HL-60 (cell line): Measurements from ENCODE around the gene FNBP1L.

ENCODE experiments used
- CTCF ChIP-seq: IDR thresholded peaks from one replicate; pipeline ENCODE4 v1.5.1; 2011; ENCODE audit warnings: low read length, control low read depth, inconsistent platforms; ENCODE audit not compliant: insufficient read depth
- POLR2AphosphoS5 ChIP-seq: IDR thresholded peaks from 2 replicates; pipeline ENCODE4 v1.6.1; 2012; ENCODE audit warnings: low read depth
- REST ChIP-seq: IDR thresholded peaks from 2 replicates; pipeline ENCODE4 v1.6.1; 2012; ENCODE audit warnings: low read depth; ENCODE audit not compliant: insufficient replicate concordance
- SPI1 ChIP-seq: IDR thresholded peaks from 2 replicates; pipeline ENCODE4 v1.6.1; 2012; ENCODE audit warnings: low read depth, mild to moderate bottlenecking, borderline replicate concordance

GRCh38 chr1:93414749-93415148 is 33.2 kb upstream of the FNBP1L start:
- no peak for TF ChIP-seq CTCF
- no peak for TF ChIP-seq POLR2AphosphoS5
- peak; percentile 88 for TF ChIP-seq SPI1
- no peak for TF ChIP-seq REST
